MM.1S (cell line): Measurements from ENCODE around the gene RALGPS2.

Experiments used
- DNase-seq: peaks from one replicate; pipeline ENCODE4 v3.0.0-alpha.2; 2015
- H2AFZ ChIP-seq: fragments of 300-600 bp; sonication (generic); 2 replicates; pipeline ENCODE4 v1.6.0; 2016; ENCODE audit warnings: antibody characterized with exemption, low read length
- H3F3A ChIP-seq: fragments of 300-600 bp; sonication (generic); 2 replicates; pipeline ENCODE4 v1.6.1; 2016; ENCODE audit warnings: mild to moderate bottlenecking, antibody characterized with exemption, low read length, moderate library complexity, mixed read lengths; ENCODE audit not compliant: insufficient read depth
- H3K27ac ChIP-seq: fragments of 300-600 bp; sonication (generic); 2 replicates; pipeline ENCODE4 v1.5.1; 2016; ENCODE audit warnings: mild to moderate bottlenecking, low read length
- H3K27me3 ChIP-seq: fragments of 300-600 bp; sonication (generic); replicated peaks from 2 replicates; pipeline ENCODE4 v1.6.0; 2016; ENCODE audit warnings: low read length; ENCODE audit not compliant: insufficient read depth
- H3K36me3 ChIP-seq: fragments of 300-600 bp; sonication (generic); replicated peaks from 2 replicates; pipeline ENCODE4 v1.6.1; 2016; ENCODE audit warnings: mild to moderate bottlenecking, low read length, mixed read lengths; ENCODE audit not compliant: insufficient read depth
- H3K4me1 ChIP-seq: fragments of 300-600 bp; sonication (generic); 2 replicates; pipeline ENCODE4 v1.6.1; 2016; ENCODE audit warnings: low read length, mixed read lengths
- H3K4me2 ChIP-seq: fragments of 300-600 bp; sonication (generic); 2 replicates; pipeline ENCODE4 v1.6.0; 2016; ENCODE audit warnings: low read depth, low read length
- H3K4me3 ChIP-seq: fragments of 300-600 bp; sonication (generic); 2 replicates; pipeline ENCODE4 v1.5.1; 2016; ENCODE audit warnings: low read length, mixed read lengths
- H3K79me2 ChIP-seq: fragments of 300-600 bp; sonication (generic); 2 replicates; pipeline ENCODE4 v1.6.1; 2016; ENCODE audit warnings: mixed run types, low read length, mixed read lengths
- H3K9ac ChIP-seq: fragments of 300-600 bp; sonication (generic); 2 replicates; pipeline ENCODE4 v1.6.1; 2016; ENCODE audit warnings: low read length, mixed read lengths
- H3K9me2 ChIP-seq: fragments of 300-600 bp; sonication (generic); replicated peaks from 2 replicates; pipeline ENCODE4 v1.6.1; 2016; ENCODE audit warnings: mild to moderate bottlenecking, low read length, mixed read lengths; ENCODE audit not compliant: insufficient read depth
- H3K9me3 ChIP-seq: fragments of 300-600 bp; sonication (generic); replicated peaks from 2 replicates; pipeline ENCODE4 v1.6.1; 2016; ENCODE audit warnings: mild to moderate bottlenecking, low read length, mixed read lengths; ENCODE audit not compliant: insufficient read depth
- H4K20me1 ChIP-seq: fragments of 300-600 bp; sonication (generic); 2 replicates; pipeline ENCODE4 v1.6.1; 2016; ENCODE audit warnings: mild to moderate bottlenecking, low read length, moderate library complexity, mixed read lengths; ENCODE audit not compliant: insufficient read depth
- CTCF ChIP-seq: fragments of 300-600 bp; sonication (generic); IDR thresholded peaks from 2 replicates; pipeline ENCODE4 v1.5.1; 2016; ENCODE audit warnings: antibody characterized with exemption, low read length, mixed read lengths
- EZH2 ChIP-seq: fragments of 300-600 bp; sonication (generic); optimal IDR thresholded peaks from 2 replicates; pipeline ENCODE3; 2017; ENCODE audit warnings: low read depth, mild to moderate bottlenecking, antibody characterized with exemption, low read length, mixed read lengths
- EZH2phosphoT487 ChIP-seq: fragments of 300-600 bp; sonication (generic); IDR thresholded peaks from 2 replicates; pipeline ENCODE4 v1.6.1; 2018; ENCODE audit warnings: antibody characterized with exemption, low read length

RALGPS2 gene

GRCh38 chr1:178921499-178921898 is 196.5 kb downstream of the RALGPS2 start:
- H3K9me3 ChIP-seq, result no peaks in the 10 kb centered on the region
- TF ChIP-seq EZH2phosphoT487 (no peak), EZH2 (no peak)
- H3F3A ChIP-seq, result no peaks in the 10 kb centered on the region
- DNase-seq, result no peak
- H3K4me2 ChIP-seq, result no peak overlapping the region
- H3K4me1 ChIP-seq, result no peaks in the 10 kb centered on the region
- H3K27ac ChIP-seq, result no peak overlapping the region
- no peaks in the 10 kb centered on the region for H3K9me2 ChIP-seq
- 0 out of 2 replicates have a peak, but pooled peaks cover 3% of the 10 kb centered on the region for H4K20me1 ChIP-seq
- H3K79me2 ChIP-seq, result no peaks in the 10 kb centered on the region
- H3K27me3 ChIP-seq, result peaks cover 11% of the 10 kb centered on the region
- H3K36me3 ChIP-seq, result no peaks in the 10 kb centered on the region
- no peak overlapping the region for H3K9ac ChIP-seq
- no peak overlapping the region for H2AFZ ChIP-seq
- no peak overlapping the region for H3K4me3 ChIP-seq

- 0 out of 2 replicates have a peak, but pooled peaks cover 3% of the 10 kb centered on the region for H3K27me3 ChIP-seq
- no peak overlapping the region for H3K27ac ChIP-seq
- no peaks in the 10 kb centered on the region for H3K79me2 ChIP-seq
- H3K9me3 ChIP-seq, result no peaks in the 10 kb centered on the region
- H3K9me2 ChIP-seq, result no peaks in the 10 kb centered on the region
- no peaks in the 10 kb centered on the region for H3K4me1 ChIP-seq
- H3K4me3 ChIP-seq, result no peak overlapping the region
- no peaks in the 10 kb centered on the region for H4K20me1 ChIP-seq
- H3K36me3 ChIP-seq, result no peaks in the 10 kb centered on the region
- no peak overlapping the region for H2AFZ ChIP-seq
- H3K4me2 ChIP-seq, result no peak overlapping the region
- no peak overlapping the region for H3K9ac ChIP-seq
- no peak for DNase-seq
- TF ChIP-seq EZH2 (no peak), EZH2phosphoT487 (no peak), CTCF (no peak)
- no peaks in the 10 kb centered on the region for H3F3A ChIP-seq
Measured at GRCh38 chr1:178923512-178923911, 198.5 kb downstream of the RALGPS2 start.

- Histone ChIP-seq H3K27ac (no peak overlapping the region), H3F3A (no peaks in the 10 kb centered on the region), H3K27me3 (no peaks in the 10 kb centered on the region), H3K4me2 (no peak overlapping the region), H2AFZ (no peak overlapping the region), H3K36me3 (no peaks in the 10 kb centered on the region), H4K20me1 (no peaks in the 10 kb centered on the region), H3K4me3 (no peak overlapping the region), H3K79me2 (no peaks in the 10 kb centered on the region), H3K9me2 (no peaks in the 10 kb centered on the region), H3K9ac (no peak overlapping the region), H3K9me3 (no peaks in the 10 kb centered on the region), H3K4me1 (no peaks in the 10 kb centered on the region)
- TF ChIP-seq EZH2phosphoT487, result no peak
- no peak for TF ChIP-seq EZH2
- TF ChIP-seq CTCF, result no peak
- no peak for DNase-seq
Measured at GRCh38 chr1:178926046-178926445, 201.0 kb downstream of the RALGPS2 start.

- no peak for DNase-seq
- H3K9me3 ChIP-seq, result no peaks in the 10 kb centered on the region
- no peak for TF ChIP-seq EZH2phosphoT487
- no peak for TF ChIP-seq EZH2
- H3F3A ChIP-seq, result no peaks in the 10 kb centered on the region
- no peaks in the 10 kb centered on the region for H3K27me3 ChIP-seq
- H3K4me2 ChIP-seq, result no peak overlapping the region
- H3K36me3 ChIP-seq, result no peaks in the 10 kb centered on the region
- H2AFZ ChIP-seq, result no peak overlapping the region
- H3K79me2 ChIP-seq, result no peaks in the 10 kb centered on the region
- no peaks in the 10 kb centered on the region for H4K20me1 ChIP-seq
- no peak overlapping the region for H3K9ac ChIP-seq
- no peaks in the 10 kb centered on the region for H3K4me1 ChIP-seq
- H3K27ac ChIP-seq, result no peak overlapping the region
- no peaks in the 10 kb centered on the region for H3K9me2 ChIP-seq
- no peak overlapping the region for H3K4me3 ChIP-seq
Measured at GRCh38 chr1:178927003-178927402, 202.0 kb downstream of the RALGPS2 start.
